ENCODE data around the gene CDC37.
A peak's percentile ranks its signal among the peaks of the same experiment; 100 is the strongest.

Gene CDC37

GRCh38 chr19:10403137-10404021, at the start of gene CDC37:
TSS of gene CDC37 (minus strand) at chr19:10403542. CDS start at chr19:10403479, 63 bp downstream.
- DNase-seq (ENCODE audit: low read depth): peak; percentile 85

- DNase-seq (ENCODE audit: low read depth): no peak
Observed at GRCh38 chr19:10450853-10451609, 47.7 kb upstream of the CDC37 start.

- DNase-seq (ENCODE audit: low read depth): no peak
Observed at GRCh38 chr19:10450191-10450852, 47.0 kb upstream of the CDC37 start.

- DNase-seq (ENCODE audit: low read depth): no peak
Observed at GRCh38 chr19:10449037-10449436, 45.7 kb upstream of the CDC37 start.

- no peak for DNase-seq (ENCODE audit: low read depth)
Observed at GRCh38 chr19:10442698-10443097, 39.4 kb upstream of the CDC37 start.

- DNase-seq (ENCODE audit: low read depth): no peak
Observed at GRCh38 chr19:10439588-10439987, 36.2 kb upstream of the CDC37 start.

GRCh38 chr19:10433131-10433536, 29.8 kb upstream of the CDC37 start:
- DNase-seq (ENCODE audit: low read depth): no peak

GRCh38 chr19:10432736-10433130, 29.4 kb upstream of the CDC37 start:
- no peak for DNase-seq (ENCODE audit: low read depth)

- no peak for DNase-seq (ENCODE audit: low read depth)
Observed at GRCh38 chr19:10431943-10432735, 28.8 kb upstream of the CDC37 start.

GRCh38 chr19:10431254-10431942, 28.1 kb upstream of the CDC37 start:
- DNase-seq (ENCODE audit: low read depth): no peak

GRCh38 chr19:10430505-10431253, 27.3 kb upstream of the CDC37 start:
- DNase-seq (ENCODE audit: low read depth): no peak

- DNase-seq (ENCODE audit: low read depth): no peak
Observed at GRCh38 chr19:10428996-10429381, 25.6 kb upstream of the CDC37 start.

GRCh38 chr19:10427169-10427568, 23.8 kb upstream of the CDC37 start:
- no peak for DNase-seq (ENCODE audit: low read depth)

GRCh38 chr19:10424011-10424637, 20.8 kb upstream of the CDC37 start:
- DNase-seq (ENCODE audit: low read depth): peak; percentile 49

GRCh38 chr19:10422846-10423245, 19.5 kb upstream of the CDC37 start:
- DNase-seq (ENCODE audit: low read depth): no peak

GRCh38 chr19:10422046-10422461, 18.7 kb upstream of the CDC37 start:
- no peak for DNase-seq (ENCODE audit: low read depth)

GRCh38 chr19:10421240-10422045, 18.1 kb upstream of the CDC37 start:
- no peak for DNase-seq (ENCODE audit: low read depth)

- no peak for DNase-seq (ENCODE audit: low read depth)
Observed at GRCh38 chr19:10420444-10421239, 17.3 kb upstream of the CDC37 start, which contains the start of gene PDE4A. TSS of gene PDE4A (plus strand) at chr19:10420538. CDS start at chr19:10420765, 227 bp downstream.
